ENCODE data around the gene CD52.

The CD52 gene

DNA sequence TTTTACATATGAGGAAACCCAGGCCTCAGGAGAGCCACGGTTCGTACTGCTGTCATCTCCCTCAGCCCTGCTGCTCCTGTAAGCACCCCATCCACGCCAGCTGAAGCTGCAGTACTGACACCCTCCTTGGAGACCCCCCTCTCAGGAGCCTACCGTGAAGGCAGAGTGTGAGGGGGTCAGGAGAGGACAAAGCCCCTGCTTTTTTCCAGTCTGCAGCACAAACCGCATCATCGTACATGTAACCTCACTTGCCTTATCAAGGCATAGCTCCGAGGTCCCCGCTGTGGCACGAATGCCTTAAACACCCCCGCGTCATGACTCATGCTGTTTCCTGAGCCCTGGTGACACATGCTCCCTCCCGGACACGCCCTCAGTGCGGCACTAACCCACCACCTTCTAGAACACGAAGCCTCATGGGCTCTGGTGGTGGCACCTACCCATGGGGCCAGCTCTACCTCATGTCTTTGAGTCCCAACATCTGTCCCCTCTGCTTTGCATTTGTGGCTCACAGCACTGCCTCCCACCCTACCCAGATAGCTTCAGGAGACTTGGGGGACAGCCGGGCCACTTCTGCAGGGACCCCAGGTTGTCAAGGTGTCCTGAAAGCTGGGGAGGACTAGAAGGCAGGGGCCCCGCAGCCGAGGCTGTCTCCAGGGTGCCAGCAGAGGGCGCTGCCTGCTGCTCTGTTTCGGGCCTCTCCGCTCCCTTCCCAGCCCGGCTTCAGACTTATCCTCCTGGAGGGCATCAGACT is 33.0 kb upstream of the CD52 start (continued):
- TF ChIP-seq ZNF830 (tag by site-specific recombination; IDR thresholded peaks at IDR 0.05; ENCODE audit: low read depth) (no peak), ZIC2 (tag by site-specific recombination; IDR thresholded peaks at IDR 0.05) (peak; percentile 80), GLIS2 (tag by site-specific recombination; IDR thresholded peaks at IDR 0.05) (peak; percentile 89), ZNF558 (tag by site-specific recombination; IDR thresholded peaks at IDR 0.05) (no peak), BCL11B (tag by site-specific recombination; IDR thresholded peaks at IDR 0.05; ENCODE audit: low read depth) (no peak; the same call in 1 of the 2 replicates), SCRT1 (tag by site-specific recombination; IDR thresholded peaks at IDR 0.05; ENCODE audit: borderline replicate concordance) (no peak), ZBTB26 (tag by site-specific recombination; optimal IDR thresholded peaks at IDR 0.05) (peak; percentile 38), ZNF184 (tag by site-specific recombination; IDR thresholded peaks at IDR 0.05) (0 out of 2 replicates have a peak, but pooled peaks have one; percentile 6), ZNF670 (tag by site-specific recombination; IDR thresholded peaks at IDR 0.05; ENCODE audit: low read depth) (no peak), ZNF555 (tag by site-specific recombination; conservative IDR thresholded peaks at IDR 0.05) (no peak), ZNF660 (tag by site-specific recombination; IDR thresholded peaks at IDR 0.05) (peak; percentile 78; the same call in 1 of the 2 replicates), ZBTB8A (tag by site-specific recombination; IDR thresholded peaks at IDR 0.05) (peak; percentile 56), ZNF174 (tag by site-specific recombination; IDR thresholded peaks at IDR 0.05) (no peak), ZNF654 (tag by site-specific recombination; IDR thresholded peaks at IDR 0.05; ENCODE audit: low read depth) (peak; percentile 66), KLF7 (tag by site-specific recombination; IDR thresholded peaks at IDR 0.05; ENCODE audit: borderline replicate concordance) (peak; percentile 64; the same call in 1 of the 2 replicates), ZNF354C (tag by site-specific recombination; IDR thresholded peaks at IDR 0.05; ENCODE audit: borderline replicate concordance, low read depth) (no peak), ZFHX2 (tag by site-specific recombination; conservative IDR thresholded peaks at IDR 0.05) (peak; percentile 93), ZBTB6 (tag by site-specific recombination; IDR thresholded peaks at IDR 0.05) (no peak), ZNF114 (tag by site-specific recombination; IDR thresholded peaks at IDR 0.05) (no peak), HOXD13 (CRISPR knock-in tag; IDR thresholded peaks at IDR 0.05; ENCODE audit: borderline replicate concordance) (no peak), ZNF596 (tag by site-specific recombination; IDR thresholded peaks at IDR 0.05) (no peak), ZNF398 (tag by site-specific recombination; IDR thresholded peaks at IDR 0.05) (peak; percentile 85), ZNF155 (tag by site-specific recombination; IDR thresholded peaks at IDR 0.05) (no peak), KLF10 (tag by site-specific recombination; IDR thresholded peaks at IDR 0.05) (peak; percentile 70; the same call in 1 of the 2 replicates), ZNF548 (tag by site-specific recombination; IDR thresholded peaks at IDR 0.05) (no peak), RBAK (tag by site-specific recombination; IDR thresholded peaks at IDR 0.05) (no peak), ZNF600 (tag by site-specific recombination; IDR thresholded peaks at IDR 0.05) (peak; percentile 99), ZNF302 (tag by site-specific recombination; IDR thresholded peaks at IDR 0.05; ENCODE audit: low read depth) (no peak), ZNF677 (tag by site-specific recombination; IDR thresholded peaks at IDR 0.05) (no peak), KLF1 (tag by site-specific recombination; IDR thresholded peaks at IDR 0.05) (peak; percentile 88)
- TF ChIP-seq, protein P1, sequence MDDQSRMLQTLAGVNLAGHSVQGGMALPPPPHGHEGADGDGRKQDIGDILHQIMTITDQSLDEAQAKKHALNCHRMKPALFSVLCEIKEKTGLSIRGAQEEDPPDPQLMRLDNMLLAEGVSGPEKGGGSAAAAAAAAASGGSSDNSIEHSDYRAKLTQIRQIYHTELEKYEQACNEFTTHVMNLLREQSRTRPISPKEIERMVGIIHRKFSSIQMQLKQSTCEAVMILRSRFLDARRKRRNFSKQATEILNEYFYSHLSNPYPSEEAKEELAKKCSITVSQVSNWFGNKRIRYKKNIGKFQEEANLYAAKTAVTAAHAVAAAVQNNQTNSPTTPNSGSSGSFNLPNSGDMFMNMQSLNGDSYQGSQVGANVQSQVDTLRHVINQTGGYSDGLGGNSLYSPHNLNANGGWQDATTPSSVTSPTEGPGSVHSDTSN (CRISPR knock-in tag; IDR thresholded peaks at IDR 0.05), result no peak
- TF ChIP-seq, protein P2, sequence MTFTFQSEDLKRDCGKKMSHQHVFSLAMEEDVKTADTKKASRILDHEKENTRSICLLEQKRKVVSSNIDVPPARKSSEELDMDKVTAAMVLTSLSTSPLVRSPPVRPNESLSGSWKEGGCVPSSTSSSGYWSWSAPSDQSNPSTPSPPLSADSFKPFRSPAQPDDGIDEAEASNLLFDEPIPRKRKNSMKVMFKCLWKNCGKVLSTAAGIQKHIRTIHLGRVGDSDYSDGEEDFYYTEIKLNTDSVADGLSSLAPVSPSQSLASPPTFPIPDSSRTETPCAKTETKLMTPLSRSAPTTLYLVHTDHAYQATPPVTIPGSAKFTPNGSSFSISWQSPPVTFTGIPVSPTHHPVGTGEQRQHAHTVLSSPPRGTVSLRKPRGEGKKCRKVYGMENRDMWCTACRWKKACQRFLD (tag by site-specific recombination; IDR thresholded peaks at IDR 0.05), result no peak
- TF ChIP-seq, protein P3, sequence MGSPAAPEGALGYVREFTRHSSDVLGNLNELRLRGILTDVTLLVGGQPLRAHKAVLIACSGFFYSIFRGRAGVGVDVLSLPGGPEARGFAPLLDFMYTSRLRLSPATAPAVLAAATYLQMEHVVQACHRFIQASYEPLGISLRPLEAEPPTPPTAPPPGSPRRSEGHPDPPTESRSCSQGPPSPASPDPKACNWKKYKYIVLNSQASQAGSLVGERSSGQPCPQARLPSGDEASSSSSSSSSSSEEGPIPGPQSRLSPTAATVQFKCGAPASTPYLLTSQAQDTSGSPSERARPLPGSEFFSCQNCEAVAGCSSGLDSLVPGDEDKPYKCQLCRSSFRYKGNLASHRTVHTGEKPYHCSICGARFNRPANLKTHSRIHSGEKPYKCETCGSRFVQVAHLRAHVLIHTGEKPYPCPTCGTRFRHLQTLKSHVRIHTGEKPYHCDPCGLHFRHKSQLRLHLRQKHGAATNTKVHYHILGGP (tag by site-specific recombination; IDR thresholded peaks at IDR 0.05), result no peak

Measured in HEK293 (cell line).